ENCODE data around the gene ZFYVE1.

DNA sequence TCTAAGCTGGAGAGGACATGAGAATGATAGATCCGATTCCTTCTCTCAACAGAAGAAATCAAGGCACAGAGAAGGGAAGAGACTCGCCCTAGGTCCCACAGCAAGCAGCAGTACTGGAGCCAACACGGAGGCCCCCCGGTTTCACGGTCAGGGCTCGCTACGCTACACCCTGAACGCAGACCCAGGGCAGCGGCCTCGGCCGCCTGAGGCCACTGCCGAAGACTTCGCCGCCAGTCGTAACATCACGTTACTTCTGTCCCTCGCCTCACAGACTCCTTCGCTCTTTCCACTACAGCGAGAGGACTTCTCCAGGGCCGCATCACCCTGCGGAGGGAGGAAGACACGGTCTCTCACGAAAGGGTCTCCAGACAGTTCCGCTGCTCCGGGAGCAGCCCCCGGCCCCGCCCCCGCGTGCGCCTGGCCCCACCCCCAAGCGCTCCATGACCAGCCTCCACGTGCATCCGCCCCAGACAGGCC is 101.1 kb downstream of the ZFYVE1 start:
- TF ChIP-seq CTBP1 (IDR thresholded peaks at IDR 0.05; ENCODE audit: borderline replicate concordance) (no peak), FOXM1 (IDR thresholded peaks at IDR 0.05; ENCODE audit: borderline replicate concordance) (no peak), HDGF (IDR thresholded peaks at IDR 0.05; ENCODE audit: borderline replicate concordance) (no peak), BHLHE40 (IDR thresholded peaks at IDR 0.05; ENCODE audit: borderline replicate concordance) (no peak)

All from HEK293T (cell line).